CD4-positive, alpha-beta T cell (primary cell): Measurements from ENCODE around the gene LEKR1. TPM values are rescaled to one million over a fixed set of nuclear protein-coding genes. Genes with fewer than 3 reads are reported as not detected.

Experiments used
- ATAC-seq: fragments of 200-7000 bp; cut with Tn5 transposase; one replicate; pipeline ENCODE4 v1.10.0; 2022; ENCODE audit warnings: mild to moderate bottlenecking; ENCODE audit not compliant: poor library complexity
- CTCF ChIA-PET: fragments of 350-600 bp; sonication (Branson Sonifier 250); formaldehyde crosslinking; loops from one replicate; lab custom pipeline; 2021; ENCODE audit warnings: antibody characterized with exemption, inconsistent platforms; lab: Charles Lee
- POLR2A ChIA-PET: fragments of 350-600 bp; sonication (Branson Sonifier 250); formaldehyde crosslinking; loops from one replicate; lab custom pipeline; 2021; ENCODE audit warnings: antibody characterized with exemption, inconsistent platforms; lab: Charles Lee
- DNase-seq, 14 experiments: peaks; one replicate each; pipeline ENCODE4 v3.0.0-alpha.2; 2013 to 2020; ENCODE audit warnings: mixed read lengths in 2 of 14
- H3K27ac ChIP-seq, 2 donors: one replicate each; pipeline versions ENCODE4 v1.5.1 to v1.7.0; 2013; ENCODE audit warnings: low read length in 2 of 2, low read depth in 1 of 2, mild to moderate bottlenecking in 1 of 2
- H3K27me3 ChIP-seq, 2 experiments: 1 replicate in 1 of 2; 2 replicates in 1 of 2; pipeline versions ENCODE4 v1.6.1 to v1.7.0; 2013; ENCODE audit warnings: low read length in 2 of 2, control low read depth in 1 of 2, mild to moderate bottlenecking in 1 of 2, moderate library complexity in 1 of 2; ENCODE audit not compliant: insufficient read depth in 2 of 2, control insufficient read depth in 1 of 2
- H3K36me3 ChIP-seq: one replicate; pipeline ENCODE4 v1.6.1; 2013; ENCODE audit warnings: low read length, control low read depth; ENCODE audit not compliant: insufficient read depth
- H3K4me1 ChIP-seq: one replicate; pipeline ENCODE4 v1.6.1; 2013; ENCODE audit warnings: low read length, control low read depth; ENCODE audit not compliant: insufficient read depth
- H3K4me3 ChIP-seq: one replicate; pipeline ENCODE4 v1.5.1; 2013; ENCODE audit warnings: mild to moderate bottlenecking, low read length, moderate library complexity
- H3K9me3 ChIP-seq, 2 experiments: 1 replicate in 1 of 2; 2 replicates in 1 of 2; pipeline versions ENCODE4 v1.6.1 to v1.7.0; 2013; ENCODE audit warnings: low read length in 2 of 2, mild to moderate bottlenecking in 2 of 2, control low read depth in 1 of 2, moderate library complexity in 1 of 2; ENCODE audit not compliant: control insufficient read depth in 1 of 2, insufficient read depth in 1 of 2
- H3K27ac Mint-ChIP-seq: one replicate; pipeline ENCODE4 v1.8.0; 2020; ENCODE audit warnings: mixed read lengths
- H3K27me3 Mint-ChIP-seq: one replicate; pipeline ENCODE4 v1.8.0; 2021; ENCODE audit warnings: mixed read lengths
- H3K36me3 Mint-ChIP-seq: one replicate; pipeline ENCODE4 v1.8.0; 2021; ENCODE audit warnings: low read depth, mixed read lengths
- H3K4me1 Mint-ChIP-seq: one replicate; pipeline ENCODE4 v1.8.0; 2021; ENCODE audit warnings: low read depth, mixed read lengths
- H3K4me3 Mint-ChIP-seq: one replicate; pipeline ENCODE4 v1.8.0; 2020; ENCODE audit warnings: mild to moderate bottlenecking, mixed read lengths
- H3K9me3 Mint-ChIP-seq: one replicate; pipeline ENCODE4 v1.8.0; 2020; ENCODE audit warnings: mixed read lengths
- intact Hi-C, 2 experiments: fragments of 100-400 bp; cut with DNase I in 1 of 2; cut with micrococcal nuclease in 1 of 2; formaldehyde crosslinking; loops; one replicate each; pipeline versions ENCODE4 v1.15.1 to v1.9.0; 2023 to 2025; cut with DNase I, micrococcal nuclease
- total RNA-seq, 174 experiments: library from RNA in 2 of 174; stranded (reverse) in 2 of 174; gene quantifications; one replicate each; pipeline ENCODE4 v1.2.3 and lab custom pipeline; 2021 to 2026
- TF ChIP-seq, protein P1 (sequence below): fragments of 200-600 bp; IDR thresholded peaks from one replicate; pipeline ENCODE4 v1.8.0; 2022; ENCODE audit warnings: antibody characterized with exemption, mild to moderate bottlenecking

LEKR1 gene
- total RNA-seq, 2 experiments from 2014 or later: 0.77 to 1.0 TPM

DNA sequence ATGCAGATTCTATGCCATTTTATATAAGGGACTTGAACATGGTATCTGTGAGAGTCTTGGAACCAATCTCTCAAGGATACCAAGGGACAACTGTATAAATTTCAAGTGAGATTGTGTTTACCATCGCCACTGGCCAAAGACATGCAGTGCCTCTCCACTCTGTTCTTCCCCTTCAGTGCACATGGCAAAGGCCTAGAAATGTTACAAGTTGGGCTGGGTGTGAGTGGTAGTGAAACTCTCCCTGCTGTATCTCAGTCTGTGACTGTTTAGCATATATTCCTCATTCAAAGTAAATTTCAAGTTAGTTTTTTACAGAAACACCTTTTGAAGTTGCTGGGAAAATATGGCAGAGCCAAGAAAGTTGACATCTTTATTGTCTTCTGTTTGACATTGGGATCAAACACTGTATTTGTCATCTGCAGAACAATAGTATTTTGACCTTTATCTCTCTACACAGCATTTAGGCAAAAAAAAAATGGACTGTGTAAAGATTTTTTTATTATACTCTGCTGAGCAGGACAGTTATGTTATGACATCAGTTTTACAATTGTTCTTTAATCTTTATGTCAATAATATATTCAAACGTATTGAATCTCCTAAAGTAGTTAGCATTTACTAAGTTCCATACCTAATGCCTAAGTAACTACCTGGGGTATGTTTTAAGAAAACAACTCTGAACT is 232.4 kb downstream of the LEKR1 start:
- no peak overlapping the region for H3K4me3 Mint-ChIP-seq
- no peak overlapping the region for H3K4me3 ChIP-seq
- no peaks in the 10 kb centered on the region for H3K36me3 ChIP-seq
- POLR2A ChIA-PET: no interaction called here
- H3K27me3 ChIP-seq: no peaks in the 10 kb centered on the region
- H3K4me1 Mint-ChIP-seq: no peaks in the 10 kb centered on the region
- no peaks in the 10 kb centered on the region for H3K9me3 ChIP-seq
- H3K36me3 Mint-ChIP-seq: no peaks in the 10 kb centered on the region
- ATAC-seq (no peak), DNase-seq (no peak)
- intact Hi-C loops: no loop called here
- H3K27ac ChIP-seq: no peak overlapping the region
- peaks cover 33% of the 10 kb centered on the region for H3K27me3 Mint-ChIP-seq
- CTCF ChIA-PET: no interaction called here
- H3K27ac Mint-ChIP-seq: no peak overlapping the region
- no peaks in the 10 kb centered on the region for H3K9me3 Mint-ChIP-seq
- H3K4me1 ChIP-seq: no peaks in the 10 kb centered on the region
- TF ChIP-seq, protein P1, sequence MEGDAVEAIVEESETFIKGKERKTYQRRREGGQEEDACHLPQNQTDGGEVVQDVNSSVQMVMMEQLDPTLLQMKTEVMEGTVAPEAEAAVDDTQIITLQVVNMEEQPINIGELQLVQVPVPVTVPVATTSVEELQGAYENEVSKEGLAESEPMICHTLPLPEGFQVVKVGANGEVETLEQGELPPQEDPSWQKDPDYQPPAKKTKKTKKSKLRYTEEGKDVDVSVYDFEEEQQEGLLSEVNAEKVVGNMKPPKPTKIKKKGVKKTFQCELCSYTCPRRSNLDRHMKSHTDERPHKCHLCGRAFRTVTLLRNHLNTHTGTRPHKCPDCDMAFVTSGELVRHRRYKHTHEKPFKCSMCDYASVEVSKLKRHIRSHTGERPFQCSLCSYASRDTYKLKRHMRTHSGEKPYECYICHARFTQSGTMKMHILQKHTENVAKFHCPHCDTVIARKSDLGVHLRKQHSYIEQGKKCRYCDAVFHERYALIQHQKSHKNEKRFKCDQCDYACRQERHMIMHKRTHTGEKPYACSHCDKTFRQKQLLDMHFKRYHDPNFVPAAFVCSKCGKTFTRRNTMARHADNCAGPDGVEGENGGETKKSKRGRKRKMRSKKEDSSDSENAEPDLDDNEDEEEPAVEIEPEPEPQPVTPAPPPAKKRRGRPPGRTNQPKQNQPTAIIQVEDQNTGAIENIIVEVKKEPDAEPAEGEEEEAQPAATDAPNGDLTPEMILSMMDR: no peak

DNA sequence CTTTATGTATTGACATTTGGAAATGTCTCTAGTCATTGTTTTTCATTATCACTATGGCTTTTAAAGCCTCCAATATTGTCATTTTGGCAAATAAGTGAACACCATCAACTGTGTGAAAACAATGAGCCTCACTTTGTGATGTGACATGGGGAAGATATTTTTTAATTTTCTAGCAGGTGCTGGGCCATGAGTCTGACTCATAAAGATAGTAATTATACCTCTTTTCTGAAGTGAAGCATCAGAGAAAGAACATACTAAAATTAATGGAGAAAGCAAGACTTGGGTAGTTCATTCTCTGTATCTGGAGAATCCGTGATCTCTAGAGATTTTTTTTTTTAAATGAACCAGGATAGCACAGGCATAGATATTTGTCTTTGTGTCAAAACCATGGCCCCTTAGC is 233.0 kb downstream of the LEKR1 start:
- intact Hi-C loops: no loop called here
- Mint-ChIP-seq H3K9me3 (no peaks in the 10 kb centered on the region), H3K27ac (no peak overlapping the region)

DNA sequence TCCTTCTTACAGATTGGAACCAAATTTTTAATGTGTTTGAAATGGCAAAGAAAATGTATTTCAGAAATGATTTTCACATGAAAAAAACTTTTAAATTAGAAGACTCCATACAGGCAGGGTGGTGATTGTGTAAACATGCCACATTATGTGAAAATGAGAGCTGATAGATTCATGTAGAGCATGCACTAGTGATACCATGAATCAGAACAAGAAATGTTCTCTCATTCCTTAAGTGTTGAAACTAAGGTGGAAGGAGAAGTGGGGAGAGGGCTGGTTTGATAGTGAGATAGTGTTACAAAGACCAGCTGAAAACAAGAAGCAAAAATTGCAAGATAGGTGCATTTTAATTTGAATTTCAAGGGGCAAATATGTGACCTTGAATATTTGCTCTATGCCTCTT is 233.5 kb downstream of the LEKR1 start:
- DNase-seq (no peak), ATAC-seq (no peak)
- Histone ChIP-seq H3K4me3 (no peak overlapping the region), H3K27ac (no peak overlapping the region), H3K9me3 (no peaks in the 10 kb centered on the region), H3K27me3 (no peaks in the 10 kb centered on the region), H3K4me1 (no peaks in the 10 kb centered on the region), H3K36me3 (no peaks in the 10 kb centered on the region)
- Mint-ChIP-seq H3K9me3 (no peaks in the 10 kb centered on the region), H3K4me3 (no peak overlapping the region), H3K4me1 (no peaks in the 10 kb centered on the region), H3K36me3 (no peaks in the 10 kb centered on the region), H3K27me3 (peaks cover 33% of the 10 kb centered on the region), H3K27ac (no peak overlapping the region)
- ChIA-PET POLR2A (no interaction called here), CTCF (no interaction called here)
- intact Hi-C loops: no loop called here
- TF ChIP-seq, protein P1: no peak

More for the DNA sequence above, 233.0 kb downstream of the LEKR1 start:
- H3K27ac ChIP-seq: no peak overlapping the region
- no peak for DNase-seq
- H3K4me3 ChIP-seq: no peak overlapping the region
- CTCF ChIA-PET: no interaction called here
- H3K4me1 Mint-ChIP-seq: no peaks in the 10 kb centered on the region
- H3K4me1 ChIP-seq: no peaks in the 10 kb centered on the region
- POLR2A ChIA-PET: no interaction called here
- no peaks in the 10 kb centered on the region for H3K27me3 ChIP-seq
- no peaks in the 10 kb centered on the region for H3K9me3 ChIP-seq
- ATAC-seq: no peak
- H3K4me3 Mint-ChIP-seq: no peak overlapping the region
- TF ChIP-seq, protein P1: no peak
- H3K36me3 ChIP-seq: no peaks in the 10 kb centered on the region
- H3K27me3 Mint-ChIP-seq: peaks cover 33% of the 10 kb centered on the region
- H3K36me3 Mint-ChIP-seq: no peaks in the 10 kb centered on the region
